Activated CD4-positive, alpha-beta T cell treated with anti-CD3 and anti-CD28 coated beads for 48 hours (primary cell): ENCODE measurements around the gene ATP2A2.
"Not testable (repeated sequence)": the region's sequence is repeated elsewhere in the genome, so short reads cannot be mapped to it uniquely, and the experiment has no call there.

Experiments used
- DNase-seq: peaks from one replicate; pipeline ENCODE4 v3.0.0-alpha.2; 2020

Gene ATP2A2

GRCh38 chr12:110370732-110371231 is 89.7 kb downstream of the ATP2A2 start:
- no peak for DNase-seq

GRCh38 chr12:110371408-110372055 is 90.5 kb downstream of the ATP2A2 start:
- DNase-seq = no peak

- DNase-seq = no peak
These were observed 91.0 kb downstream of the ATP2A2 start for GRCh38 chr12:110372056-110372425.

DNA sequence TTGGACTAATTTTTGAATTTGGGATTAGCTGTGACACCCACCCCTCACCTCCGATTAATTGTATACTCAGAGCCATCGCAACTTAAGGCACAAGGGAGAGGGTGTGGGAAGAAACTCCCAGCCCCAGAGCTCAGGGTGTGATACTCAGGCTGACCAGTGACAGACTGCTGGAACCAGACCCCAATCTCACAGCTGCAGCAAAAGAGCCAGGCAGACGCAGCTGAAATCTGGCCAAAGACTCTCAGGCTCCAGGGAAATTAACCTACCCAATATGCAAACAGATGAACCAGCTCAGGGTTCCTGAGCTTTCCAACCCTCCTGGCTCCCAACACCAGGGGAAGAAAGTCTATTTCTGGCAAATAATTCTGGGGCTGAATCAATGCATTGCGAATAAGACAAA is 92.0 kb downstream of the ATP2A2 start:
- DNase-seq = no peak

GRCh38 chr12:110373425-110373824 is 92.4 kb downstream of the ATP2A2 start:
- DNase-seq = no peak

DNA sequence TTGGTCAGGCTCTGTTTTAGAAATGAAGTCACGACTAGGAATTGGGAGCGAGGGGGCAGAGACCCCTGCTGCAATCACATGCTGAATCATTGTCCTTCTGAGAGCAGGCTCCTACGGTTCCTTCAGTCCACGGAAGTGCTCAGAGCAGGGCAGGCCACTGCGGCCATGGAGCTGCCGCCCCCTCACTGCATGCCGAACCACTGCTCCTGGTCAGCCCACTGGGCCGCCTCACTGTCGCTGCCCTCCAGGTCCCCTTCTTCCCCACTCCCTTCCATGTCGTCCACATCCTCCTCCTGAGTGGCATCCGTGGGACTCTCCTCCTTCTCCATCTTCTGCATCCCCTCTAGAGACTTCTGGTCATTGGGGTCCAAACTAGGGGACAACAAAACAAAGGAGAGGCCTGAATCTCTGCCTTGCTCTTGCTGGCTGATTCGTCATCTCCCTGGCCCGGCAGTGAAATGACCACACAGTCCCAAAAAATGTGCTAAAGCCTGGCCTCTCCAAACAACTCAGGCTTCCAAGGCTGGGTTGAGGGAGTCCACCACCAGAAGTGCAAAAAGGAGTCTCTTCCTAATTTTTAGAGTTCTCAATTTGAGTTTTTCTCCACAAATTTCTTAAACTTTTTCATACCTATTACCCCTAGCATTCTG is 93.0 kb downstream of the ATP2A2 start:
- no peak for DNase-seq

DNA sequence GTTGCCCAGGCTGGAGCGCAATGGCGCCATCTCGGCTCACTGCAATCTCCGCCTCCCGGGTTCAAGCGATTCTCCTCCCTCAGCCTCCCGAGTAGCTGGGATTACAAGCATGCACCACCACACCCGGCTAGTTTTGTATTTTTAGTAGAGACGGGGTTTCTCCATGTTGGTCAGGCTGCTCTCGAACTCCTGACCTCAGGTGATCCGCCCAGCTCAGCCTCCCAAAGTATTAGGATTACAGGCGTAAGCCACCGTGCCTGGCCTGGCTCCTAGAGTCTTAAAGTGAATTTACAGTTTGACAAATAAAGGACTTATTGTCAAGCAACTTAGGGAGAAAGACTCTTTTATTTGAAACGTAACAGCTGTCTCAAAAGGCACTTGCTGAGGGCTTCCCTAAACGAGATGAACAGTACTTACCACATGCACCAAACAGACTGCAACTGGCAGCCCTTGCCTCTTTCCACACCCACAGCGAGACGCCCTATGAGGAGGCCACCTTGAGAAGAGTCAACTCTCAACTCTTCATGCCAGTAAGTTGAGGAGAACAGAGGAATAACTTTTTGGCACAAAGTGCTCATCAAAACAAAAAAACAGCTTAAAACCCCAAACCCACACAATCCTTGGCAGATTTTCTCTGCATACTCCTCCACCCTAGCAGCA is 97.2 kb downstream of the ATP2A2 start:
- not testable (repeated sequence) for DNase-seq

GRCh38 chr12:110379197-110379596 is 98.2 kb downstream of the ATP2A2 start:
- no peak for DNase-seq

DNA sequence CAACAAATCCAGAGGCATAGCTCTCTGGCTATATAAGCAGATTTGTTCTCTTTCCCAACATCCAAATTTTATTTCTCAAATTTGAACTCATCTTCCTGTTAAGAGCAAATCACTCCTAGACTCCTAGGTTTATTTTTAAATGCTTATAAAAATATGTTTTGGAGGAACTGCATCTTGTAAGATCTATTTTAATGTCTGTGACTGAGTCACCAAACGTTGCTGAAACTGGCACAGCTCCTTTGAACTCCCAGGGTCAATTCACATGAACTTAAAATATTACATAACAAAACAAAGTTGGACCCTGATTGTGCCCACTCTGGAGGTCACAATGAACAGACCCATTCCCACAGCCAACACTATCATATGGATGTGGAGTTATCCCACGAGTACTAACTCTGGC is 98.6 kb downstream of the ATP2A2 start:
- no peak for DNase-seq

DNA sequence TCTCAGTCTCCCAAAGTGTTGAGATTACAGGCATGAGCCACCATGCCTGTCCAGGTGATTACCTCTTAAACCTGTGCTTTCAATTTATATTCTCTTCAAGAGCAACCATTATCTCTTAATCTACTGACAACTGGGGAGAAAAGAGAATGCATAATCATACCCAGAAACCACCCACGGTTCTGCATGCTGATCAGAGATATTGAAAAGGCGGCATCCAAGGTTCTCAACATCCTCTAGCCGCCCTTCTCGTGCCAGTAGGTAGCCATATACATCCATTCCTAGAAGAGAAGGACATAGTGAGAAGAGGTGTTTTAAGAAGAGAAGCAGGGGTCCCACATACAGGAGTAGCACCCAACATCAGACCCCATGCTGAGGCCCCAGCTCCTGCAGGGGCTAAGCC is 101.6 kb downstream of the ATP2A2 start:
- DNase-seq = peak; percentile 32
